ENCODE results near the gene SULF2.

Gene SULF2

GRCh38 chr20:47725248-47725973 lies 59.9 kb downstream of the SULF2 start:
- Histone ChIP-seq H3K27ac (ENCODE audit: low read depth, low read length) (no peak overlapping the region), H3K36me3 (ENCODE audit: control insufficient read depth in 1 of 2, insufficient read depth in 2 of 2, low read length in 2 of 2) (no peaks in the 10 kb centered on the region), H3K27me3 (ENCODE audit: control insufficient read depth in 1 of 2, insufficient read depth in 2 of 2, low read length in 2 of 2) (no peaks in the 10 kb centered on the region), H3K4me3 (ENCODE audit: low read depth in 1 of 2, low read length in 2 of 2) (no peak overlapping the region), H3K4me1 (ENCODE audit: control insufficient read depth in 1 of 2, insufficient read depth in 2 of 2, low read length in 2 of 2) (peaks cover 5 to 12% of the 10 kb centered on the region in 2 donors), H3K9me3 (ENCODE audit: control insufficient read depth in 1 of 2, low read length in 2 of 2) (no peaks in the 10 kb centered on the region), H3K9ac (ENCODE audit: low read depth in 1 of 2, low read length in 2 of 2) (no peak overlapping the region)

GRCh38 chr20:47724910-47725247 lies 60.4 kb downstream of the SULF2 start:
- H3K36me3 ChIP-seq (ENCODE audit: control insufficient read depth in 1 of 2, insufficient read depth in 2 of 2, low read length in 2 of 2) = no peaks in the 10 kb centered on the region
- no peak overlapping the region for H3K4me3 ChIP-seq (ENCODE audit: low read depth in 1 of 2, low read length in 2 of 2)
- no peak overlapping the region for H3K9ac ChIP-seq (ENCODE audit: low read depth in 1 of 2, low read length in 2 of 2)
- H3K27me3 ChIP-seq (ENCODE audit: control insufficient read depth in 1 of 2, insufficient read depth in 2 of 2, low read length in 2 of 2) = no peaks in the 10 kb centered on the region
- H3K9me3 ChIP-seq (ENCODE audit: control insufficient read depth in 1 of 2, low read length in 2 of 2) = no peaks in the 10 kb centered on the region
- H3K27ac ChIP-seq (ENCODE audit: low read depth, low read length) = no peak overlapping the region
- peaks cover 5 to 12% of the 10 kb centered on the region in 2 donors for H3K4me1 ChIP-seq (ENCODE audit: control insufficient read depth in 1 of 2, insufficient read depth in 2 of 2, low read length in 2 of 2)

- H3K9me3 ChIP-seq (ENCODE audit: control insufficient read depth in 1 of 2, low read length in 2 of 2) = no peaks in the 10 kb centered on the region
Observed at GRCh38 chr20:47724396-47724795, 60.9 kb downstream of the SULF2 start.

GRCh38 chr20:47723322-47723721 lies 62.0 kb downstream of the SULF2 start:
- Histone ChIP-seq H3K9me3 (ENCODE audit: control insufficient read depth in 1 of 2, low read length in 2 of 2) (no peaks in the 10 kb centered on the region), H3K4me1 (ENCODE audit: control insufficient read depth in 1 of 2, insufficient read depth in 2 of 2, low read length in 2 of 2) (peaks cover 5 to 12% of the 10 kb centered on the region in 2 donors), H3K27me3 (ENCODE audit: control insufficient read depth in 1 of 2, insufficient read depth in 2 of 2, low read length in 2 of 2) (no peaks in the 10 kb centered on the region), H3K4me3 (ENCODE audit: low read depth in 1 of 2, low read length in 2 of 2) (no peak overlapping the region), H3K9ac (ENCODE audit: low read depth in 1 of 2, low read length in 2 of 2) (no peak overlapping the region), H3K27ac (ENCODE audit: low read depth, low read length) (no peak overlapping the region), H3K36me3 (ENCODE audit: control insufficient read depth in 1 of 2, insufficient read depth in 2 of 2, low read length in 2 of 2) (no peaks in the 10 kb centered on the region)

More at GRCh38 chr20:47724396-47724795, 60.9 kb downstream of the SULF2 start:
- no peak overlapping the region for H3K4me3 ChIP-seq (ENCODE audit: low read depth in 1 of 2, low read length in 2 of 2)
- no peaks in the 10 kb centered on the region for H3K27me3 ChIP-seq (ENCODE audit: control insufficient read depth in 1 of 2, insufficient read depth in 2 of 2, low read length in 2 of 2)
- no peaks in the 10 kb centered on the region for H3K36me3 ChIP-seq (ENCODE audit: control insufficient read depth in 1 of 2, insufficient read depth in 2 of 2, low read length in 2 of 2)
- H3K9ac ChIP-seq (ENCODE audit: low read depth in 1 of 2, low read length in 2 of 2) = no peak overlapping the region
- no peak overlapping the region for H3K27ac ChIP-seq (ENCODE audit: low read depth, low read length)
- H3K4me1 ChIP-seq (ENCODE audit: control insufficient read depth in 1 of 2, insufficient read depth in 2 of 2, low read length in 2 of 2) = peaks cover 5 to 12% of the 10 kb centered on the region in 2 donors

- H3K4me3 ChIP-seq (ENCODE audit: low read depth in 1 of 2, low read length in 2 of 2) = no peak overlapping the region
- H3K27ac ChIP-seq (ENCODE audit: low read depth, low read length) = no peak overlapping the region
- peaks cover 0 to 4% of the 10 kb centered on the region in 2 donors for H3K36me3 ChIP-seq (ENCODE audit: control insufficient read depth in 1 of 2, insufficient read depth in 2 of 2, low read length in 2 of 2)
- no peaks in the 10 kb centered on the region for H3K27me3 ChIP-seq (ENCODE audit: control insufficient read depth in 1 of 2, insufficient read depth in 2 of 2, low read length in 2 of 2)
- H3K9me3 ChIP-seq (ENCODE audit: control insufficient read depth in 1 of 2, low read length in 2 of 2) = no peaks in the 10 kb centered on the region
- H3K9ac ChIP-seq (ENCODE audit: low read depth in 1 of 2, low read length in 2 of 2) = no peak overlapping the region
- no peaks in the 10 kb centered on the region for H3K4me1 ChIP-seq (ENCODE audit: control insufficient read depth in 1 of 2, insufficient read depth in 2 of 2, low read length in 2 of 2)
Observed at GRCh38 chr20:47720636-47721427, 64.4 kb downstream of the SULF2 start.

GRCh38 chr20:47719625-47720024 lies 65.7 kb downstream of the SULF2 start:
- no peak overlapping the region for H3K27ac ChIP-seq (ENCODE audit: low read depth, low read length)

GRCh38 chr20:47719211-47719610 lies 66.1 kb downstream of the SULF2 start:
- Histone ChIP-seq H3K4me3 (ENCODE audit: low read depth in 1 of 2, low read length in 2 of 2) (no peak overlapping the region), H3K27me3 (ENCODE audit: control insufficient read depth in 1 of 2, insufficient read depth in 2 of 2, low read length in 2 of 2) (no peaks in the 10 kb centered on the region), H3K9ac (ENCODE audit: low read depth in 1 of 2, low read length in 2 of 2) (no peak overlapping the region), H3K36me3 (ENCODE audit: control insufficient read depth in 1 of 2, insufficient read depth in 2 of 2, low read length in 2 of 2) (peaks cover 0 to 4% of the 10 kb centered on the region in 2 donors), H3K27ac (ENCODE audit: low read depth, low read length) (no peak overlapping the region), H3K9me3 (ENCODE audit: control insufficient read depth in 1 of 2, low read length in 2 of 2) (no peaks in the 10 kb centered on the region), H3K4me1 (ENCODE audit: control insufficient read depth in 1 of 2, insufficient read depth in 2 of 2, low read length in 2 of 2) (no peaks in the 10 kb centered on the region)

More at GRCh38 chr20:47719625-47720024, 65.7 kb downstream of the SULF2 start:
- Histone ChIP-seq H3K4me3 (ENCODE audit: low read depth in 1 of 2, low read length in 2 of 2) (no peak overlapping the region), H3K9ac (ENCODE audit: low read depth in 1 of 2, low read length in 2 of 2) (no peak overlapping the region), H3K4me1 (ENCODE audit: control insufficient read depth in 1 of 2, insufficient read depth in 2 of 2, low read length in 2 of 2) (no peaks in the 10 kb centered on the region), H3K27me3 (ENCODE audit: control insufficient read depth in 1 of 2, insufficient read depth in 2 of 2, low read length in 2 of 2) (no peaks in the 10 kb centered on the region), H3K9me3 (ENCODE audit: control insufficient read depth in 1 of 2, low read length in 2 of 2) (no peaks in the 10 kb centered on the region), H3K36me3 (ENCODE audit: control insufficient read depth in 1 of 2, insufficient read depth in 2 of 2, low read length in 2 of 2) (peaks cover 0 to 4% of the 10 kb centered on the region in 2 donors)

- Histone ChIP-seq H3K9ac (ENCODE audit: low read depth in 1 of 2, low read length in 2 of 2) (no peak overlapping the region), H3K4me3 (ENCODE audit: low read depth in 1 of 2, low read length in 2 of 2) (no peak overlapping the region), H3K4me1 (ENCODE audit: control insufficient read depth in 1 of 2, insufficient read depth in 2 of 2, low read length in 2 of 2) (no peaks in the 10 kb centered on the region), H3K9me3 (ENCODE audit: control insufficient read depth in 1 of 2, low read length in 2 of 2) (no peaks in the 10 kb centered on the region), H3K27me3 (ENCODE audit: control insufficient read depth in 1 of 2, insufficient read depth in 2 of 2, low read length in 2 of 2) (no peaks in the 10 kb centered on the region), H3K36me3 (ENCODE audit: control insufficient read depth in 1 of 2, insufficient read depth in 2 of 2, low read length in 2 of 2) (peaks cover 0 to 4% of the 10 kb centered on the region in 2 donors), H3K27ac (ENCODE audit: low read depth, low read length) (no peak overlapping the region)
Observed at GRCh38 chr20:47718398-47718797, 66.9 kb downstream of the SULF2 start.

- Histone ChIP-seq H3K36me3 (ENCODE audit: control insufficient read depth in 1 of 2, insufficient read depth in 2 of 2, low read length in 2 of 2) (peaks cover 0 to 4% of the 10 kb centered on the region in 2 donors), H3K27ac (ENCODE audit: low read depth, low read length) (no peak overlapping the region), H3K9me3 (ENCODE audit: control insufficient read depth in 1 of 2, low read length in 2 of 2) (no peaks in the 10 kb centered on the region), H3K4me1 (ENCODE audit: control insufficient read depth in 1 of 2, insufficient read depth in 2 of 2, low read length in 2 of 2) (no peaks in the 10 kb centered on the region), H3K9ac (ENCODE audit: low read depth in 1 of 2, low read length in 2 of 2) (no peak overlapping the region), H3K27me3 (ENCODE audit: control insufficient read depth in 1 of 2, insufficient read depth in 2 of 2, low read length in 2 of 2) (no peaks in the 10 kb centered on the region), H3K4me3 (ENCODE audit: low read depth in 1 of 2, low read length in 2 of 2) (no peak overlapping the region)
Observed at GRCh38 chr20:47717421-47717820, 67.9 kb downstream of the SULF2 start.

GRCh38 chr20:47713878-47714450 lies 71.3 kb downstream of the SULF2 start:
- Histone ChIP-seq H3K4me3 (ENCODE audit: low read depth in 1 of 2, low read length in 2 of 2) (no peak overlapping the region), H3K4me1 (ENCODE audit: control insufficient read depth in 1 of 2, insufficient read depth in 2 of 2, low read length in 2 of 2) (peaks cover 14% of the 10 kb centered on the region in 2 donors), H3K9me3 (ENCODE audit: control insufficient read depth in 1 of 2, low read length in 2 of 2) (no peaks in the 10 kb centered on the region), H3K27me3 (ENCODE audit: control insufficient read depth in 1 of 2, insufficient read depth in 2 of 2, low read length in 2 of 2) (no peaks in the 10 kb centered on the region), H3K27ac (ENCODE audit: low read depth, low read length) (no peak overlapping the region), H3K36me3 (ENCODE audit: control insufficient read depth in 1 of 2, insufficient read depth in 2 of 2, low read length in 2 of 2) (peaks cover 0 to 4% of the 10 kb centered on the region in 2 donors), H3K9ac (ENCODE audit: low read depth in 1 of 2, low read length in 2 of 2) (no peak overlapping the region)
